Bronchial epithelial cell (primary cell): ENCODE data around the gene SCCPDH. TPM values are rescaled to one million over a fixed set of nuclear protein-coding genes. Genes with fewer than 3 reads are reported as not detected.
"Not testable (repeated sequence)": the region's sequence is repeated elsewhere in the genome, so short reads cannot be mapped to it uniquely, and the experiment has no call there.

Experiments
- DNase-seq: peaks from one replicate; pipeline ENCODE4 v3.0.0-alpha.2; 2010; ENCODE audit warnings: low read depth
- FAIRE-seq: peaks from 2 replicates; lab custom pipeline; 2011; peaks lifted over from hg19 to GRCh38; lab: Jason Lieb, UNC
- H3K27me3 ChIP-seq: 2 replicates; pipeline ENCODE4 v1.5.1; 2011; ENCODE audit warnings: low read length; ENCODE audit not compliant: control insufficient read depth, insufficient read depth
- H3K36me3 ChIP-seq: 2 replicates; pipeline ENCODE4 v1.5.1; 2011; ENCODE audit warnings: low read length; ENCODE audit not compliant: control insufficient read depth, insufficient read depth
- H3K4me3 ChIP-seq: 2 replicates; pipeline ENCODE4 v1.5.1; 2011; ENCODE audit warnings: mild to moderate bottlenecking, low read depth, low read length, control low read depth
- total RNA-seq: library from RNA; depleted of rRNA; stranded (reverse); fragments of >200 nt; gene quantifications from 2 replicates; pipeline ENCODE4 v1.2.1, GENCODE V29; 2014
- TF ChIP-seq, protein P1 (sequence below): IDR thresholded peaks from 2 replicates; pipeline ENCODE4 v1.5.1; 2011; ENCODE audit warnings: mild to moderate bottlenecking, moderate library complexity, low read length, control low read depth, inconsistent platforms; ENCODE audit not compliant: insufficient read depth, severe bottlenecking

The SCCPDH gene
- total RNA-seq, 1 donor from 2014 or later: 3.7 TPM

- TF ChIP-seq, protein P1, sequence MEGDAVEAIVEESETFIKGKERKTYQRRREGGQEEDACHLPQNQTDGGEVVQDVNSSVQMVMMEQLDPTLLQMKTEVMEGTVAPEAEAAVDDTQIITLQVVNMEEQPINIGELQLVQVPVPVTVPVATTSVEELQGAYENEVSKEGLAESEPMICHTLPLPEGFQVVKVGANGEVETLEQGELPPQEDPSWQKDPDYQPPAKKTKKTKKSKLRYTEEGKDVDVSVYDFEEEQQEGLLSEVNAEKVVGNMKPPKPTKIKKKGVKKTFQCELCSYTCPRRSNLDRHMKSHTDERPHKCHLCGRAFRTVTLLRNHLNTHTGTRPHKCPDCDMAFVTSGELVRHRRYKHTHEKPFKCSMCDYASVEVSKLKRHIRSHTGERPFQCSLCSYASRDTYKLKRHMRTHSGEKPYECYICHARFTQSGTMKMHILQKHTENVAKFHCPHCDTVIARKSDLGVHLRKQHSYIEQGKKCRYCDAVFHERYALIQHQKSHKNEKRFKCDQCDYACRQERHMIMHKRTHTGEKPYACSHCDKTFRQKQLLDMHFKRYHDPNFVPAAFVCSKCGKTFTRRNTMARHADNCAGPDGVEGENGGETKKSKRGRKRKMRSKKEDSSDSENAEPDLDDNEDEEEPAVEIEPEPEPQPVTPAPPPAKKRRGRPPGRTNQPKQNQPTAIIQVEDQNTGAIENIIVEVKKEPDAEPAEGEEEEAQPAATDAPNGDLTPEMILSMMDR: no peak
- DNase-seq: no peak
- Histone ChIP-seq H3K27me3 (no peaks in the 10 kb centered on the region), H3K36me3 (peaks cover 1% of the 10 kb centered on the region), H3K4me3 (no peak overlapping the region)
- FAIRE-seq: no peak
These were observed 2.1 kb downstream of the SCCPDH start for GRCh38 chr1:246726255-246726679.

DNA sequence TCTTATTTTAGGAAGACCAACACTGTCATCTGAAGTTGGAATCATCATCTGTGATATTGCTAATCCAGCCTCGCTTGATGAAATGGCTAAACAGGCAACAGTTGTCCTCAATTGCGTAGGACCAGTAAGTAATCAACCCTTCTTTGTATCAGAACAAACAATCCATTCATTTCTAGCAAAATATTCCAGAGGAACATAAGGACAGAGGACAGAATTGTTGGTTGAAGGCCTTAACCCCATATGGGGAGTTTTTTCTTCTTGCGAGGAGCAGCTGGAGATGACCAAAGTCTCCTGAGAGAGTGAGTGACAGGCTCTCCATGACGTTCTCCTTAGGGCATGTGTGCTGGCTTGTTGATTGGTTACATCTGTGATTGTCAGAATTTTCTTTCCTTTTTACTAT is 2.7 kb downstream of the SCCPDH start:
- TF ChIP-seq, protein P1: no peak
- Histone ChIP-seq H3K27me3 (no peaks in the 10 kb centered on the region), H3K4me3 (no peak overlapping the region), H3K36me3 (peaks cover 1% of the 10 kb centered on the region)
- DNase-seq: no peak
- FAIRE-seq: no peak

DNA sequence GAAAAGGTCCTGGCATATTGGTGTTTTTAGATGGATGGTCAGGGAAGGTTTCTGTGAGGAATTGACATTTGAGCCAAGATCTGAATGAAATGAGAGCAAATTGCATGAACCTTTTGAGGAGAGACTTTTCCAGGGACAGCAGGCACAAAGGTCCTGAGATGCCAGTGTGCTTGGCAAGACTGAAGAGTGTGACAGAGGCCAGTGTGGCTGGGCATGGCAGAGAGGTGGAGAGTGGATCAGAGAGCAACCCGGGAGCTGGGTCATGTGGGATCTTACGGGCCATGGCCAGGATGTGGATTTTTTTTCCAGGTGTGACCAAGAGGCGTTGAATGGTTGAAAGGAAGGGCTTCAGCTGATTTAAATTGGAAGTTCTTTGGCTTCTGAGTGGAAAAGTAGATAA is 3.4 kb downstream of the SCCPDH start:
- Histone ChIP-seq H3K27me3 (no peaks in the 10 kb centered on the region), H3K4me3 (no peak overlapping the region), H3K36me3 (peaks cover 1% of the 10 kb centered on the region)
- FAIRE-seq (no peak), DNase-seq (no peak)
- TF ChIP-seq, protein P1: no peak

- H3K4me3 ChIP-seq: no peak overlapping the region
- H3K27me3 ChIP-seq: no peaks in the 10 kb centered on the region
- TF ChIP-seq, protein P1: no peak
- FAIRE-seq: no peak
- peaks cover 1% of the 10 kb centered on the region for H3K36me3 ChIP-seq
- no peak for DNase-seq
These were observed 4.1 kb downstream of the SCCPDH start for GRCh38 chr1:246728311-246728710.

DNA sequence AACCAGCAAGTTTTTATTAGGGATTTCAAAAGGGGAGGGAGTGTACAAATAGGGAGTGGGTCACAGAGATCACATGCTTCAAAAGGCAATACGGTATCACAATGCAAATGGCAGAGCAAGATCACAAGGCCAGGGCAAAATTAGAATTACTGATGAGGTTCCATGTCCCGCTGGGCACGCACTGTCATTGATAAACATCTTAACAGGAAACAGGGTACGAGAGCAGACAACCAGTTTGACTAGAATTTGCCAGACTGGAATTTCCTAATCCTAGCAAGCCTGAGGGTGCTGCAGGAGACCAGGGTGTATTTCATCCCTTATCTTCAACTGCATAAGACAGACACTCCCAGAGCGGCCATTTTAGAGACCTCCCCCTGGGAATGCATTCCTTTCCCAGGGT is 4.8 kb downstream of the SCCPDH start:
- not testable (repeated sequence) for H3K27me3 ChIP-seq, H3K36me3 ChIP-seq, DNase-seq, FAIRE-seq, H3K4me3 ChIP-seq

- no peak overlapping the region for H3K4me3 ChIP-seq
- peaks cover 1% of the 10 kb centered on the region for H3K36me3 ChIP-seq
- no peaks in the 10 kb centered on the region for H3K27me3 ChIP-seq
- TF ChIP-seq, protein P1: no peak
- FAIRE-seq: no peak
- DNase-seq: no peak
These were observed 6.6 kb downstream of the SCCPDH start for GRCh38 chr1:246730839-246731238.

DNA sequence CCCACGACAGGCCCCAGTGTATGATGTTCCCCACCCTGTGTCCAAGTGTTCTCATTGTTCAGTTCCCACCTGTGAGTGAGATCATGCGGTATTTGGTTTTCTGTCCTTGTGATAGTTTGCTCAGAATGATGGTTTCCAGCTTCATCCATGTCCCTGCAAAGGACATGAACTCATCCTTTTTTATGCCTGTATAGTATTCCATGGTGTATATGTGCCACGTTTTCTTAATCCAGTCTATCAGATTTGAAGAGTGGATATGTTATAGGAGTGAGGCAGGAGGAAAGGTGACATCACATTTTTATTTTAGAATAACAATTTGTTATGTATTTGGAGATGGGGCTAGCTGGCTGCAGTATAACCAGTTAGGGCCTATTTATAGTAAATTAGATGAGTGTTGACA is 7.7 kb downstream of the SCCPDH start:
- H3K27me3 ChIP-seq, H3K4me3 ChIP-seq, FAIRE-seq, H3K36me3 ChIP-seq, DNase-seq: not testable (repeated sequence)
